GM12891 (cell line): Measurements from ENCODE around the gene DAND5.

Source experiments
- POLR2A ChIP-seq: IDR thresholded peaks from 2 replicates; pipeline ENCODE4 v1.6.1; 2011; ENCODE audit warnings: low read depth, low read length, control low read depth
- POLR2AphosphoS5 ChIP-seq: IDR thresholded peaks from 2 replicates; pipeline ENCODE4 v1.6.1; 2011; ENCODE audit warnings: low read depth, low read length, control low read depth

DNA sequence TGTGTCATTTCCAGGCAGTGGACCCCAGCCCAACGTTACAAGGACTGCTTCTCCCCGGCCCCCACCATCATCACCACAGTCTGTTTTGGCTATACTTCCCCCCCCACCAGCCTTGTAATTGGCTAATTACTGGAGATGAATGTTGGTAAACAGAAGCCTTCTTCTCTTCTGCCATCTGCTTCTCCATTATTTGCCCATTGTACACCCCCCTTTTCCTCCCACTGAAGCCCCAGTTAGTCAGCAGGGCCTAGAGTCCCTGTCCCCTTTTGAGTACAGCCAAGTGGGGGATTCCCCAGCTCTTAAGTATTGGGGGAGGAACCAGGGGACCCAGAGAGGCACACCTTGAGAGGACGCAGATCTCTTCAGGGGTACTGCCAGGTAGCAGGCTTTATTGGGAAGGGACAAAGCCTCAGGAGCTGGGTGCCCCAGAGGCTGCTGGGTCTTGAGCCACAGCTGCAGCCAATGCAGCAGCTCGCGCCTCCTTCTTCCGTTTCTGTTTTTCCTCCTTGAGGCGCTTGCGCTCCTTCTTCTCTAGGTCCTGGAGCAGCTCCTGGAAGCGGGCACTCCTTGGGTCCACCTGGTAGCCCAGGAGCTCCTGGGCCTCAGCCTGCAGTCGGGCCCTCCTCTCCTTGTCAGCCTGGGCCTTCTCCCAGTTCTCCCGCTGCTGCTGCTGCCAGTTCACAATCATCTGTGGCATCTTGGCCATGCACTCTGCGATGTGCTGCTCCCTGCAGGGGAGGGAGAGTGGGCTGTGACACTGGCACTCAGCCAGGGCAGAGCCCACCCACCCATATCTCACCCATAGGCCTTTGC, 15.4 kb upstream of the DAND5 start:
- peak; percentile 44 for TF ChIP-seq POLR2A
- no peak; the same call in none of the 2 replicates for TF ChIP-seq POLR2AphosphoS5
